Panc1 (cell line): ENCODE results near the gene OMP. TPM values are rescaled to one million over a fixed set of nuclear protein-coding genes. Genes with fewer than 3 reads are reported as not detected.
"Not testable (repeated sequence)": the region's sequence is repeated elsewhere in the genome, so short reads cannot be mapped to it uniquely, and the experiment has no call there.

ENCODE experiments used
- ATAC-seq: fragments of 200-7000 bp; cut with Tn5 transposase; 2 replicates; pipeline ENCODE4 v1.9.1; 2020; ENCODE audit warnings: mild to moderate bottlenecking, moderate library complexity
- BruUV-seq: library from RNA; stranded (reverse); fragments of 400-500 nt; replicated peaks from 2 replicates; lab custom pipeline; 2021; lab: Mats Ljungman, UMichigan
- CTCF ChIA-PET: fragments of 300-600 bp; sonication (Branson Sonifier 250); formaldehyde crosslinking; loops from one replicate; lab custom pipeline; 2022; ENCODE audit warnings: antibody characterized with exemption; lab: Charles Lee
- POLR2A ChIA-PET: fragments of 300-600 bp; sonication (Branson Sonifier 250); formaldehyde crosslinking; loops from one replicate; lab custom pipeline; 2022; ENCODE audit warnings: antibody characterized with exemption; lab: Charles Lee
- DNase-seq: peaks from one replicate; pipeline ENCODE4 v3.0.0-alpha.2; 2010; ENCODE audit warnings: low read depth, low spot score
- H3K27ac ChIP-seq: 2 replicates; pipeline ENCODE4 v1.5.1; 2011; ENCODE audit warnings: mild to moderate bottlenecking, low read length, inconsistent platforms
- H3K27me3 ChIP-seq: fragments of 200-500 bp; sonication (Bioruptor generic); 2 replicates; pipeline ENCODE4 v1.6.0; 2014; ENCODE audit warnings: low read length, inconsistent platforms; ENCODE audit not compliant: control insufficient read depth, insufficient read depth
- H3K36me3 ChIP-seq: fragments of 200-500 bp; sonication (Bioruptor generic); 2 replicates; pipeline ENCODE4 v1.5.1; 2014; ENCODE audit warnings: inconsistent platforms, mild to moderate bottlenecking, low read length, moderate library complexity; ENCODE audit not compliant: control insufficient read depth, insufficient read depth
- H3K4me1 ChIP-seq: 2 replicates; pipeline ENCODE4 v1.5.1; 2011; ENCODE audit warnings: inconsistent platforms, mild to moderate bottlenecking, low read length, moderate library complexity; ENCODE audit not compliant: control insufficient read depth, insufficient read depth
- H3K4me3 ChIP-seq, 2 experiments: 2 replicates each; pipeline ENCODE4 v1.5.1; 2011 to 2012; ENCODE audit warnings: low read depth in 2 of 2, low read length in 2 of 2, mild to moderate bottlenecking in 2 of 2, inconsistent platforms in 1 of 2, moderate library complexity in 1 of 2
- H3K9me3 ChIP-seq: fragments of 200-500 bp; sonication (Bioruptor generic); 2 replicates; pipeline ENCODE4 v1.5.1; 2014; ENCODE audit warnings: low read depth, mild to moderate bottlenecking, inconsistent platforms, low read length, moderate library complexity; ENCODE audit not compliant: control insufficient read depth, insufficient read depth
- CTCF ChIP-seq: fragments of 450-650 bp; IDR thresholded peaks from 2 replicates; pipeline ENCODE4 v1.5.1; 2017; ENCODE audit warnings: mild to moderate bottlenecking
- POLR2AphosphoS5 ChIP-seq: IDR thresholded peaks from 2 replicates; pipeline ENCODE4 v1.6.1; 2012; ENCODE audit warnings: mild to moderate bottlenecking, low read depth, low read length, moderate library complexity
- REST ChIP-seq, 2 experiments: IDR thresholded peaks; 2 replicates each; pipeline ENCODE4 v1.6.1; 2011 to 2012; ENCODE audit warnings: low read depth in 2 of 2, control low read depth in 1 of 2, low read length in 1 of 2, mild to moderate bottlenecking in 1 of 2, moderate library complexity in 1 of 2; ENCODE audit not compliant: insufficient read depth in 1 of 2
- SIN3A ChIP-seq: IDR thresholded peaks from 2 replicates; pipeline ENCODE4 v1.6.1; 2012; ENCODE audit warnings: low read depth, mild to moderate bottlenecking, low read length, moderate library complexity, borderline replicate concordance; ENCODE audit not compliant: insufficient read depth
- TCF7L2 ChIP-seq: IDR thresholded peaks from 2 replicates; pipeline ENCODE4 v1.6.1; 2011; ENCODE audit warnings: mild to moderate bottlenecking, low read depth, low read length, inconsistent platforms
- in situ Hi-C: cut with HindIII; loops from 2 replicates; pipeline ENCODE4 v1.10.0; 2016; ENCODE audit warnings: low sequenced_read_pairs, low pct_unique_long_range_greater_than_20kb
- intact Hi-C: fragments of 100-400 bp; cut with micrococcal nuclease; formaldehyde crosslinking; loops from one replicate; pipeline ENCODE4 v1.10.0; 2022; ENCODE audit not compliant: unreplicated experiment
- total RNA-seq: library from RNA; stranded (reverse); gene quantifications from one replicate; pipeline ENCODE4 v1.2.1, GENCODE V29; 2021; ENCODE audit not compliant: unreplicated experiment

OMP gene
- total RNA-seq, 1 experiment from 2014 or later, result 1.5 TPM

- in situ Hi-C loops, result loop anchor here (10.0 kb wide), 1 partner anchor 85 kb away; no protein-coding TSS in a partner anchor
- H3K27ac ChIP-seq, result no peak overlapping the region
Observed at GRCh38 chr11:77059806-77060205, 42.8 kb upstream of the OMP start.

GRCh38 chr11:77060234-77060633 lies 42.4 kb upstream of the OMP start:
- Histone ChIP-seq H3K36me3 (no peaks in the 10 kb centered on the region), H3K27ac (no peak overlapping the region), H3K27me3 (no peaks in the 10 kb centered on the region), H3K9me3 (peaks cover 7% of the 10 kb centered on the region; the same call in 1 of the 2 replicates), H3K4me3 (no peak overlapping the region), H3K4me1 (no peaks in the 10 kb centered on the region)
- ATAC-seq (no peak), DNase-seq (no peak)
- BruUV-seq, result no TSS peak
- ChIA-PET POLR2A (no interaction called here), CTCF (no interaction called here)
- intact Hi-C loops (no loop called here), in situ Hi-C loops (loop anchor here (10.0 kb wide), 1 partner anchor 85 kb away; no protein-coding TSS in a partner anchor)
- TF ChIP-seq TCF7L2 (no peak), REST (IDR thresholded peaks at IDR 0.05; ENCODE audit: insufficient read depth in 1 of 2, low read depth in 2 of 2, low read length in 1 of 2) (no peak), POLR2AphosphoS5 (no peak), SIN3A (no peak), CTCF (no peak)

More at GRCh38 chr11:77059806-77060205, 42.8 kb upstream of the OMP start:
- Histone ChIP-seq H3K27me3 (no peaks in the 10 kb centered on the region), H3K9me3 (peaks cover 7% of the 10 kb centered on the region; the same call in 1 of the 2 replicates), H3K4me3 (no peak overlapping the region), H3K4me1 (no peaks in the 10 kb centered on the region), H3K36me3 (no peaks in the 10 kb centered on the region)
- ATAC-seq (no peak), DNase-seq (no peak)
- no TSS peak for BruUV-seq
- intact Hi-C loops, result no loop called here
- ChIA-PET POLR2A (no interaction called here), CTCF (no interaction called here)
- TF ChIP-seq REST (IDR thresholded peaks at IDR 0.05; ENCODE audit: insufficient read depth in 1 of 2, low read depth in 2 of 2, low read length in 1 of 2) (no peak), CTCF (no peak), POLR2AphosphoS5 (no peak), TCF7L2 (no peak), SIN3A (no peak)

- H3K4me3 ChIP-seq, DNase-seq, intact Hi-C loops, ATAC-seq, H3K4me1 ChIP-seq, H3K9me3 ChIP-seq, H3K27me3 ChIP-seq, H3K27ac ChIP-seq, POLR2A ChIA-PET, CTCF ChIA-PET, BruUV-seq, H3K36me3 ChIP-seq: not testable (repeated sequence)
- in situ Hi-C loops, result loop anchor here (10.0 kb wide), 1 partner anchor 84 kb away; no protein-coding TSS in a partner anchor
Observed at GRCh38 chr11:77061258-77061657, 41.4 kb upstream of the OMP start.
